Cardiac muscle cell (in vitro differentiated cells and primary cell): ENCODE data around the gene MICALL2. TPM values are rescaled to one million over a fixed set of nuclear protein-coding genes. Genes with fewer than 3 reads are reported as not detected.
A peak's percentile ranks its signal among the peaks of the same experiment; 100 is the strongest.

Experiments used
- DNase-seq, 2 donors: peaks; one replicate each; pipeline versions ENCODE4 v3.0.0 to v3.0.0-alpha.2; 2010 to 2017; ENCODE audit warnings: low read depth in 1 of 2, low spot score in 1 of 2
- H3K27ac ChIP-seq: fragments of 200-600 bp; sonication (generic); 2 replicates; pipeline ENCODE4 v1.5.1; 2016
- H3K27me3 ChIP-seq: fragments of 200-600 bp; sonication (generic); 2 replicates; pipeline ENCODE4 v1.6.0; 2016; ENCODE audit warnings: control low read depth
- H3K36me3 ChIP-seq: fragments of 200-600 bp; sonication (generic); 2 replicates; pipeline ENCODE4 v1.5.1; 2016; ENCODE audit warnings: control low read depth
- H3K4me1 ChIP-seq: fragments of 200-600 bp; sonication (generic); 2 replicates; pipeline ENCODE4 v1.8.1; 2017; ENCODE audit warnings: low read depth, mild to moderate bottlenecking, mixed run types
- H3K4me3 ChIP-seq: fragments of 200-600 bp; sonication (generic); 2 replicates; pipeline ENCODE4 v1.5.1; 2016; ENCODE audit warnings: mild to moderate bottlenecking
- H3K9me3 ChIP-seq: fragments of 200-600 bp; sonication (generic); 2 replicates; pipeline ENCODE4 v1.5.1; 2017; ENCODE audit warnings: low read depth, mild to moderate bottlenecking, control low read depth
- polyA plus RNA-seq: library from polyadenylated mRNA; unstranded; fragments of >200 nt; fragmentation: Nextera tagmentation; extraction: Ambion mirVana; gene quantifications from 2 replicates; pipeline ENCODE4 v1.2.1, GENCODE V29; 2016
- total RNA-seq: library from RNA; depleted of rRNA; stranded (reverse); fragments of >200 nt; gene quantifications from 2 replicates; pipeline ENCODE4 v1.2.3, GENCODE V29; 2016
- TF ChIP-seq, protein P1 (sequence below): IDR thresholded peaks from 2 replicates; pipeline ENCODE4 v1.5.1; 2012; ENCODE audit warnings: low read depth, mild to moderate bottlenecking, low read length

The MICALL2 gene
- total and polyA plus RNA-seq, 2 experiments from 2014 or later = 19.5 to 22.0 TPM

DNA sequence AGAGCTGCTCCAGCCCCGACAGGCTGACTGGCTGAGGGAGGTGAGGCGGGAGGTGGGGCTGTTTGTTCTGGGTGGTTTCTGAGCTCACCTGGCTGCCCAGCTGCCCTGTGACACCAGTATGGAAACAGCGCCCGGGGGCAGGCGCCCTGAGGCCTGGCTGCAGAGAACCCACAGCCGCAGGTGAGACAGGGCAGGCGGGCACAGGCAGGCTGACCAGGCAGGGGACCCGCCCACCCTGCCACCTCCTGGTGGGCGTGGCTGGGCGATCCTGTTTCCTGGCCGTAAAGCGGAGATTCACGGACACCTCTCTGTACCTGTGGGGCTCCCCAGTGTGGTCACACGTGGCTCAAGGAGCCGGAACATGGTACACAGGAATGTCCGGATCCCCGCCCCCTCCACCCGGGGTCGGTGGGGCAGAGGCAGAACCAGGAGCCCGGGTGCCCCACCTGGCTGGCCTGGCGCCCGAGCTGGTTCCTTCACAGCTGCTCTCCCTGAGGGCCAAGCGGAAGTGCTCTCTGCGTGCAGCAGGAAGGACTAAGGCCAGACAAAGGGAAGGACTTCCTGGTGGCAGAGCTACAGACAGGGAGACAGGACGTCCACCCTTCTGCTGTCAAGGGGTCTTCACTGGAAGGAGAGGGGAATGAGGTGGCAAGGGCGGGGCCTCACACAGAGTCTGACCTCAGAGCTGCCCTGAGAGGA, 3.9 kb downstream of the MICALL2 start:
- no peaks in the 10 kb centered on the region for H3K27me3 ChIP-seq
- no peak overlapping the region for H3K27ac ChIP-seq
- DNase-seq = no peak
- H3K9me3 ChIP-seq = no peaks in the 10 kb centered on the region
- H3K36me3 ChIP-seq = no peaks in the 10 kb centered on the region
- TF ChIP-seq, protein P1, sequence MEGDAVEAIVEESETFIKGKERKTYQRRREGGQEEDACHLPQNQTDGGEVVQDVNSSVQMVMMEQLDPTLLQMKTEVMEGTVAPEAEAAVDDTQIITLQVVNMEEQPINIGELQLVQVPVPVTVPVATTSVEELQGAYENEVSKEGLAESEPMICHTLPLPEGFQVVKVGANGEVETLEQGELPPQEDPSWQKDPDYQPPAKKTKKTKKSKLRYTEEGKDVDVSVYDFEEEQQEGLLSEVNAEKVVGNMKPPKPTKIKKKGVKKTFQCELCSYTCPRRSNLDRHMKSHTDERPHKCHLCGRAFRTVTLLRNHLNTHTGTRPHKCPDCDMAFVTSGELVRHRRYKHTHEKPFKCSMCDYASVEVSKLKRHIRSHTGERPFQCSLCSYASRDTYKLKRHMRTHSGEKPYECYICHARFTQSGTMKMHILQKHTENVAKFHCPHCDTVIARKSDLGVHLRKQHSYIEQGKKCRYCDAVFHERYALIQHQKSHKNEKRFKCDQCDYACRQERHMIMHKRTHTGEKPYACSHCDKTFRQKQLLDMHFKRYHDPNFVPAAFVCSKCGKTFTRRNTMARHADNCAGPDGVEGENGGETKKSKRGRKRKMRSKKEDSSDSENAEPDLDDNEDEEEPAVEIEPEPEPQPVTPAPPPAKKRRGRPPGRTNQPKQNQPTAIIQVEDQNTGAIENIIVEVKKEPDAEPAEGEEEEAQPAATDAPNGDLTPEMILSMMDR = no peak
- peaks cover 3% of the 10 kb centered on the region for H3K4me1 ChIP-seq
- H3K4me3 ChIP-seq = no peak overlapping the region

DNA sequence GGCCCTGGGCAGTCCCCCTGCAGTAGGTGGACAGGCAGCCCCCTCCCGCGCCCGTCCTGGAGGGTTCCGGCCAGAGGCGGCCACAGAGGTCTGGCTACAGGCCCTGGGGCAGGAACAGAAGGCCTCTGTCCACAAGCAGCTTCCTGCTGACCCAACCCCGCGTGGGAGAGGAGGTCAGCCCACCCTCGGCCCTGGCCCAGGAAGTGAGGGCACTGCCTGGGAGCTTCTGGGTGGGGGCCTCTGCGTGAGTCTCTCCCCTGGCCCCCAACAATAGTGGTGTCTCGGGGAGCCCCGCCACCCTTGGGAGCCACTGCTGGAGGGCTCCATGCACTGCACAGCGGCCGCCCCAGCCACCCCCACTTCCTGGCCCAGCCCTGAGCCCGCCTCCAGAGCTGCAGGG, 4.7 kb downstream of the MICALL2 start:
- Histone ChIP-seq H3K27me3 (no peaks in the 10 kb centered on the region), H3K4me3 (no peak overlapping the region), H3K9me3 (no peaks in the 10 kb centered on the region), H3K27ac (no peak overlapping the region), H3K36me3 (no peaks in the 10 kb centered on the region), H3K4me1 (peaks cover 3% of the 10 kb centered on the region)
- peak in 1 of 2 donors; percentile 51 for DNase-seq
- TF ChIP-seq, protein P1 = no peak

DNA sequence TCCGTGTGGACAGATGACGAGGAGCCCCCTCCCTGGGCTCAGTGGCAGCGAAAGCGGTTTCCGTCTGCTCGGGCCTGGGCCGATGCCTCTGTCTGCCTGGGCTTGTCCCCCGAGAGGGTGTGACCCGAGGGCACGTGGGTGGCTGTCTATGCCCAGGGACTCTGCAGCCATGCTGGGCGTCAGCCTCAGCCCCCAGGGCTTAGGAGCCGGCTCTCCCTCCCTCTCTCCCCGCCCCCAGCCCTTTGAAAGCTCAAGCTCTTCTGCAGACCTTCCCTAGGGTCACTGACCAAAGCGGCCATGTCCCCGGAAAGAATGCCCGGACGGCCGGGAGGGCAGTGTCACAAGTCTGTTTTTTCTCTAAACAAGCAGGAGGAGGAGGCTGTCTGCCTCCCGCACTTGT, 7.1 kb downstream of the MICALL2 start:
- Histone ChIP-seq H3K4me3 (no peak overlapping the region), H3K36me3 (no peaks in the 10 kb centered on the region), H3K27ac (no peak overlapping the region), H3K4me1 (peaks cover 3% of the 10 kb centered on the region), H3K27me3 (no peaks in the 10 kb centered on the region), H3K9me3 (no peaks in the 10 kb centered on the region)
- TF ChIP-seq, protein P1 = no peak
- DNase-seq = no peak

DNA sequence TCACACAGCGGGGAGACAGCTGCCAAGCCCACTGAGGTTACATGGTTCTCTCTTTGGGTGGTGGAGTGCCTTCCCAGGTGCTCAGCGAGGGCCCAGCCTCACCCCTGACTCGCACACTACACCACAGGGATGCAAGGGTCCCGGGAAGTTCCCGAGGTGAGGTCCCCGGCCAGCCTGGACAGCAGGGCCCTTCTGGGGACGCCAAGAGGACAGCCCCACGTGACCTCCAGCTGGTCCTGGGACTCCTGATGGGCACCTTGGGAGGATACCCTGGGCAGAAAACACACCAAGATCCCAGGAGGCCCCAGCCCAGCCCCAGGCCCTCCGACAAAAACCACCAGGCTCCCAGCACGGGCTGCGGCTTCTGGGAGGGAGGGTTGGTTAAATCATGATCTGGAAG, 8.3 kb downstream of the MICALL2 start:
- H3K9me3 ChIP-seq = no peaks in the 10 kb centered on the region
- H3K36me3 ChIP-seq = no peaks in the 10 kb centered on the region
- H3K27ac ChIP-seq = no peak overlapping the region

DNA sequence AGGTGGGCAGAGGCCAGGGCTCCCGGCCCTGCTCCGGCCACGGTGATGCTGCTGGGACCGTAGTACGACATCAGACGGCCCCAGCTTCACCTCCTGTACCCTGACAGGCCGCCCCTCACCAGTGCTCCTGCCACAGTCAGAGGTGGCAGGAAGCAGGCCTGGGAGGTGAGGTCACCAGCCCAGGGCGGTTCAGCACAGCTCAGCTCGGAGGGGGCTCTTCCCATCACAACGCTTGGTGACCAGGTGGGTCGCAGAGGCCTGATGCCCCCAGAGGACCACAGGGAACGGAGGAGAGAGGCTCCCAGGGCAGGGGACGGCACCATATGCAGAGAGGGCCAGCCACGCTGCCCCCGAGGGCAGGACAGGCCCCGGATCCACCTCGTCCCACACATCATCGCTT, 8.8 kb downstream of the MICALL2 start:
- Histone ChIP-seq H3K36me3 (no peaks in the 10 kb centered on the region), H3K4me1 (peaks cover 3% of the 10 kb centered on the region), H3K9me3 (no peaks in the 10 kb centered on the region), H3K27ac (no peak overlapping the region), H3K4me3 (no peak overlapping the region), H3K27me3 (no peaks in the 10 kb centered on the region)
- TF ChIP-seq, protein P1 = no peak
- DNase-seq = no peak

More for the DNA sequence above, 8.3 kb downstream of the MICALL2 start:
- H3K4me3 ChIP-seq = no peak overlapping the region
- no peaks in the 10 kb centered on the region for H3K27me3 ChIP-seq
- peaks cover 3% of the 10 kb centered on the region for H3K4me1 ChIP-seq
- TF ChIP-seq, protein P1 = no peak
- no peak for DNase-seq
